WTC11 (cell line): Measurements from ENCODE around the gene GID8. TPM values are rescaled to one million over a fixed set of nuclear protein-coding genes. Genes with fewer than 3 reads are reported as not detected.

ENCODE experiments used
- ATAC-seq: fragments of 200-7000 bp; cut with Tn5 transposase; 2 replicates; pipeline ENCODE4 v1.10.0; 2021; ENCODE audit warnings: mild to moderate bottlenecking, moderate library complexity
- CTCF ChIA-PET: fragments of 300-600 bp; sonication (Branson Sonifier 250); formaldehyde crosslinking; loops from one replicate; lab custom pipeline; 2021; ENCODE audit warnings: antibody characterized with exemption; lab: Charles Lee
- POLR2A ChIA-PET: fragments of 350-600 bp; sonication (Branson Sonifier 250); formaldehyde crosslinking; loops from one replicate; lab custom pipeline; 2021; ENCODE audit warnings: antibody characterized with exemption; lab: Charles Lee
- DNase-seq: peaks from one replicate; pipeline ENCODE4 v3.0.0; 2021; ENCODE audit warnings: low spot score
- H3K27ac Mint-ChIP-seq: 2 replicates; pipeline ENCODE4 v1.8.0; 2021; ENCODE audit warnings: mixed read lengths
- H3K27me3 Mint-ChIP-seq: 2 replicates; pipeline ENCODE4 v1.8.0; 2021; ENCODE audit warnings: low read depth, mild to moderate bottlenecking, moderate library complexity, mixed read lengths
- H3K36me3 Mint-ChIP-seq: 2 replicates; pipeline ENCODE4 v1.8.0; 2021; ENCODE audit warnings: mixed read lengths
- H3K4me1 Mint-ChIP-seq: 2 replicates; pipeline ENCODE4 v1.8.0; 2022; ENCODE audit warnings: mixed read lengths
- H3K4me3 Mint-ChIP-seq: 2 replicates; pipeline ENCODE4 v1.8.0; 2021; ENCODE audit warnings: mild to moderate bottlenecking, moderate library complexity, mixed read lengths
- H3K9me3 Mint-ChIP-seq: 2 replicates; pipeline ENCODE4 v1.8.0; 2021; ENCODE audit warnings: mixed read lengths
- ARID4B ChIP-seq: sonication (generic); formaldehyde crosslinking; IDR thresholded peaks from 2 replicates; pipeline ENCODE4 v1.8.0; 2023; ENCODE audit warnings: missing genetic modification reagents, mild to moderate bottlenecking, borderline replicate concordance
- CBFB ChIP-seq: sonication (generic); formaldehyde crosslinking; IDR thresholded peaks from 2 replicates; pipeline ENCODE4 v1.8.1; 2022; ENCODE audit warnings: mild to moderate bottlenecking, low read depth, missing genetic modification reagents
- CDX4 ChIP-seq: fragments of 250-450 bp; sonication (Bioruptor Pico); IDR thresholded peaks from 2 replicates; pipeline ENCODE4 v1.9.0; 2021; ENCODE audit warnings: moderate library complexity, mild to moderate bottlenecking, inconsistent platforms, borderline replicate concordance
- ERG ChIP-seq: fragments of 250-450 bp; sonication (Bioruptor Pico); IDR thresholded peaks from 2 replicates; pipeline ENCODE4 v1.8.0; 2021; ENCODE audit warnings: mild to moderate bottlenecking
- FOXK1 ChIP-seq: sonication (generic); formaldehyde crosslinking; IDR thresholded peaks from 2 replicates; pipeline ENCODE4 v1.8.0; 2022; ENCODE audit warnings: mild to moderate bottlenecking, moderate library complexity, missing genetic modification reagents
- GTF2I ChIP-seq: fragments of 250-450 bp; sonication (Bioruptor Pico); conservative IDR thresholded peaks from 2 replicates; pipeline ENCODE4 v1.4.0; 2021; ENCODE audit warnings: mild to moderate bottlenecking
- JAZF1 ChIP-seq: fragments of 250-450 bp; sonication (Bioruptor Pico); IDR thresholded peaks from 2 replicates; pipeline ENCODE4 v1.9.0; 2021; ENCODE audit warnings: moderate library complexity, mild to moderate bottlenecking, inconsistent platforms
- MAX ChIP-seq: sonication (generic); formaldehyde crosslinking; IDR thresholded peaks from 2 replicates; pipeline ENCODE4 v1.8.0; 2022; ENCODE audit warnings: mild to moderate bottlenecking, missing genetic modification reagents
- NFATC4 ChIP-seq: fragments of 250-450 bp; sonication (Bioruptor Pico); IDR thresholded peaks from 2 replicates; pipeline ENCODE4 v1.9.0; 2021; ENCODE audit warnings: mild to moderate bottlenecking
- NFE2L1 ChIP-seq: sonication (generic); formaldehyde crosslinking; IDR thresholded peaks from 2 replicates; pipeline ENCODE4 v1.8.1; 2023; ENCODE audit warnings: missing genetic modification reagents
- NFYB ChIP-seq: sonication (generic); formaldehyde crosslinking; conservative IDR thresholded peaks from 2 replicates; pipeline ENCODE4 v1.8.0; 2022; ENCODE audit warnings: low read depth, missing genetic modification reagents
- NR3C1 ChIP-seq: sonication (generic); formaldehyde crosslinking; conservative IDR thresholded peaks from 2 replicates; pipeline ENCODE4 v1.8.1; 2023; ENCODE audit warnings: low read depth, mild to moderate bottlenecking, missing genetic modification reagents
- PRDM15 ChIP-seq: sonication (generic); formaldehyde crosslinking; IDR thresholded peaks from 2 replicates; pipeline ENCODE4 v1.8.0; 2022; ENCODE audit warnings: missing genetic modification reagents
- SP1 ChIP-seq: sonication (generic); formaldehyde crosslinking; conservative IDR thresholded peaks from 2 replicates; pipeline ENCODE4 v1.8.1; 2022; ENCODE audit warnings: missing genetic modification reagents
- USF2 ChIP-seq: sonication (generic); formaldehyde crosslinking; IDR thresholded peaks from 2 replicates; pipeline ENCODE4 v1.8.1; 2023; ENCODE audit warnings: mild to moderate bottlenecking, missing genetic modification reagents, moderate library complexity
- ZNF121 ChIP-seq: sonication (generic); formaldehyde crosslinking; IDR thresholded peaks from 2 replicates; pipeline ENCODE4 v1.8.0; 2023; ENCODE audit warnings: missing genetic modification reagents
- ZNF232 ChIP-seq: sonication (generic); formaldehyde crosslinking; IDR thresholded peaks from 2 replicates; pipeline ENCODE4 v1.8.0; 2022; ENCODE audit warnings: mild to moderate bottlenecking, missing genetic modification reagents
- ZNF281 ChIP-seq: sonication (generic); formaldehyde crosslinking; IDR thresholded peaks from 2 replicates; pipeline ENCODE4 v1.8.0; 2023; ENCODE audit warnings: mild to moderate bottlenecking, missing genetic modification reagents
- ZNF396 ChIP-seq: fragments of 250-450 bp; sonication (Bioruptor Pico); IDR thresholded peaks from 2 replicates; pipeline ENCODE4 v1.8.0; 2021; ENCODE audit warnings: mild to moderate bottlenecking, moderate library complexity, borderline replicate concordance
- ZNF423 ChIP-seq: fragments of 250-450 bp; sonication (Bioruptor Pico); IDR thresholded peaks from 2 replicates; pipeline ENCODE4 v2.1.2; 2022; ENCODE audit warnings: mild to moderate bottlenecking, moderate library complexity
- total RNA-seq: library from RNA; stranded (reverse); gene quantifications from 3 replicates; pipeline ENCODE4 v1.2.3, GENCODE V29; 2021

GID8 gene
- total RNA-seq, 1 experiment from 2014 or later, result 70.2 TPM

GRCh38 chr20:62990306-62990825 lies 52.4 kb downstream of the GID8 start:
- no peaks in the 10 kb centered on the region; the same call in 1 of the 2 replicates for H3K27me3 Mint-ChIP-seq
- no peak for ATAC-seq
- no peak for DNase-seq
- ChIA-PET POLR2A (no interaction called here), CTCF (interaction anchor here (0.6 to 1.9 kb wide), 3 partner anchors 9 to 11 kb away, joined by 3 to 7 read pairs (median 3); no protein-coding TSS in a partner anchor)
- no peaks in the 10 kb centered on the region for H3K9me3 Mint-ChIP-seq
- H3K4me3 Mint-ChIP-seq, result no peak overlapping the region
- H3K27ac Mint-ChIP-seq, result no peak overlapping the region
- peaks cover 7% of the 10 kb centered on the region for H3K4me1 Mint-ChIP-seq
- H3K36me3 Mint-ChIP-seq, result no peaks in the 10 kb centered on the region
- TF ChIP-seq PRDM15 (no peak), ZNF396 (CRISPR knock-in tag) (no peak), ZNF423 (no peak), ZNF121 (CRISPR knock-in tag) (no peak), JAZF1 (CRISPR knock-in tag) (no peak), CDX4 (CRISPR knock-in tag) (no peak), CBFB (no peak), ERG (CRISPR knock-in tag) (no peak), SP1 (CRISPR knock-in tag) (no peak), NR3C1 (CRISPR knock-in tag) (no peak), NFYB (CRISPR knock-in tag) (no peak), GTF2I (no peak), FOXK1 (CRISPR knock-in tag) (no peak)

GRCh38 chr20:62991196-62991807 lies 53.4 kb downstream of the GID8 start:
- Mint-ChIP-seq H3K9me3 (no peaks in the 10 kb centered on the region), H3K27me3 (no peaks in the 10 kb centered on the region; the same call in 1 of the 2 replicates), H3K4me3 (no peak overlapping the region), H3K36me3 (no peaks in the 10 kb centered on the region), H3K27ac (no peak overlapping the region), H3K4me1 (peaks cover 7% of the 10 kb centered on the region)
- no peak for ATAC-seq
- TF ChIP-seq ARID4B (CRISPR knock-in tag), result no peak
- TF ChIP-seq ZNF281 (CRISPR knock-in tag), result no peak
- TF ChIP-seq MAX (CRISPR knock-in tag), result no peak
- TF ChIP-seq NFATC4 (CRISPR knock-in tag), result no peak
- TF ChIP-seq NFE2L1 (CRISPR knock-in tag), result no peak
- no peak for TF ChIP-seq USF2 (CRISPR knock-in tag)
- no peak for TF ChIP-seq JAZF1 (CRISPR knock-in tag)
- no peak for TF ChIP-seq ZNF232 (CRISPR knock-in tag)
- DNase-seq, result no peak
- ChIA-PET POLR2A (no interaction called here), CTCF (interaction anchor here (1.3 to 1.9 kb wide), 2 partner anchors 10 to 12 kb away, joined by 3 to 7 read pairs; no protein-coding TSS in a partner anchor)
